Breast epithelium (tissue), 4 donors: ENCODE results near the gene MTARC1. TPM values are rescaled to one million over a fixed set of nuclear protein-coding genes. Genes with fewer than 3 reads are reported as not detected.

Source experiments
- DNase-seq, 2 donors: peaks; one replicate each; pipeline ENCODE4 v3.0.0-alpha.2; 2019; ENCODE audit warnings: low spot score in 2 of 2
- H3K27ac ChIP-seq, 2 donors: fragments of 200-600 bp; sonication (generic) in 1 of 2; one replicate each; pipeline ENCODE4 v1.5.1; 2016 to 2019; ENCODE audit warnings: mild to moderate bottlenecking in 1 of 2
- H3K27me3 ChIP-seq, 2 donors: fragments of 200-600 bp; sonication (generic) in 1 of 2; one replicate each; pipeline versions ENCODE4 v1.5.1 to v1.6.0; 2017 to 2019; ENCODE audit warnings: control low read depth in 1 of 2, mild to moderate bottlenecking in 1 of 2
- H3K36me3 ChIP-seq: fragments of 200-600 bp; one replicate; pipeline ENCODE4 v1.5.1; 2019
- H3K4me1 ChIP-seq, 2 donors: fragments of 200-600 bp; sonication (generic); one replicate each; pipeline ENCODE4 v1.5.1; 2016 to 2019; ENCODE audit warnings: control low read depth in 1 of 2
- H3K4me3 ChIP-seq, 3 donors: fragments of 200-600 bp; sonication (generic); 1 replicate in 2 of 3; 2 replicates in 1 of 3; pipeline ENCODE4 v1.5.1; 2016 to 2019; ENCODE audit warnings: mild to moderate bottlenecking in 3 of 3, moderate library complexity in 2 of 3
- H3K9me3 ChIP-seq, 2 donors: fragments of 200-600 bp; sonication (generic) in 1 of 2; one replicate each; pipeline ENCODE4 v1.5.1; 2016 to 2019; ENCODE audit warnings: control low read depth in 1 of 2
- CTCF ChIP-seq, 3 donors: fragments of 450-650 bp; IDR thresholded peaks; one replicate each; pipeline ENCODE4 v1.5.1; 2016 to 2017; ENCODE audit warnings: antibody characterized with exemption in 3 of 3, mild to moderate bottlenecking in 3 of 3, moderate library complexity in 3 of 3
- POLR2A ChIP-seq: fragments of 450-650 bp; IDR thresholded peaks from one replicate; pipeline ENCODE4 v1.6.1; 2016; ENCODE audit warnings: antibody characterized with exemption, mild to moderate bottlenecking, moderate library complexity
- POLR2AphosphoS5 ChIP-seq, 3 donors: sonication (generic); formaldehyde crosslinking; IDR thresholded peaks; one replicate each; pipeline ENCODE4 v1.6.1; 2017; ENCODE audit warnings: antibody characterized with exemption in 3 of 3
- intact Hi-C: fragments of 100-400 bp; cut with DNase I; formaldehyde crosslinking; loops from one replicate; pipeline ENCODE4 v1.15.1; 2023; ENCODE audit warnings: low total_unique reads
- total RNA-seq, 3 donors: library from RNA; depleted of rRNA; stranded (reverse); fragments of >200 nt; gene quantifications; one replicate each; pipeline ENCODE4 v1.1.0, GENCODE V29; 2016

The MTARC1 gene
- total RNA-seq, 3 donors from 2014 or later: 32.1 to 133 (median 47.9) TPM

DNA sequence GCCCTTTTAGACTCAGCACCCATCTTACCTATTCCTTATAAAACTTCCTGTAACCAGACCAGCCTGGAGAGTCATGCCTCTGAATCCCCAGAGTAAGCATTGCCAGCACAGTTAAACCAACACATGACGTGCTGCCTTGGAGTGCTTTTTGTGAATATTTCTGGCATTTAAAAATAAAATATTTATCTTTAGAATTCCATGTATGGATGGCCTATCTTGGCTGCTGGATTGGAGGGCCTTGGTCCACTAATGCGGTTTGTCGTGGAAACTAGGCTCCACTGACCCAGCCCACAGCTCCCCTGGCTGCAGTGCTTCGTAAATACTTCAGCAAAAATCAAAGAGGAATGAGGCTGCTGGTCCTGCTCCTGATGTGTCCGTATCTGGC lies 17.5 kb downstream of the MTARC1 start:
- Histone ChIP-seq H3K36me3 (no peaks in the 10 kb centered on the region), H3K27me3 (no peaks in the 10 kb centered on the region), H3K9me3 (no peaks in the 10 kb centered on the region), H3K4me1 (no peaks in the 10 kb centered on the region), H3K4me3 (no peak overlapping the region), H3K27ac (no peak overlapping the region)
- DNase-seq: no peak
- no peak for TF ChIP-seq POLR2A
- TF ChIP-seq POLR2AphosphoS5 (IDR thresholded peaks at IDR 0.05): no peak
- no peak for TF ChIP-seq CTCF (IDR thresholded peaks at IDR 0.05)
- intact Hi-C loops: no loop called here

- H3K27me3 ChIP-seq: no peaks in the 10 kb centered on the region
- H3K27ac ChIP-seq: no peak overlapping the region
- no peaks in the 10 kb centered on the region for H3K9me3 ChIP-seq
- intact Hi-C loops: no loop called here
- DNase-seq: no peak
- TF ChIP-seq POLR2AphosphoS5 (IDR thresholded peaks at IDR 0.05) (no peak), POLR2A (no peak), CTCF (IDR thresholded peaks at IDR 0.05) (no peak)
- H3K4me1 ChIP-seq: no peaks in the 10 kb centered on the region
- H3K36me3 ChIP-seq: no peaks in the 10 kb centered on the region
- H3K4me3 ChIP-seq: no peak overlapping the region
Observed at GRCh38 chr1:220806408-220806807, 19.7 kb downstream of the MTARC1 start.

DNA sequence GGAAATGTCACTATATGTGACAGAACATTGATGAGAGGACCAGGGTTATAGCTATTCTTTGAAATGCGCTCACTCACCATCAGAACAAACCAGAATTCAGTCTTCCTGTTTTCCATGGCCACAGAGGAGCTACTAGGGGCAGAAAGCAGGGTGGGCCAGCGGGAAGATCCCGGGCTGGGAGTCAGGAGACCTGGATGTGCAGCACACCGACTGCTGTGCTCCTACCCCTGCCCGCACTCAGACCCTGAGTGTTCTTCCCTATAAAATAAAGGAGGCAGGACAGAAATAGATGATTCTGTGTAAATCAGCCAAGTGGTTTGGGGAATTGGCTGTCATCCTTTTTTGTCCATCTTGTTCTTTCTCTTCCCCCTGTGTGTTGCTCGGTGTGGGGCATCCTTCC lies 21.0 kb downstream of the MTARC1 start:
- intact Hi-C loops: no loop called here
- Histone ChIP-seq H3K4me3 (no peak overlapping the region), H3K27me3 (no peaks in the 10 kb centered on the region), H3K4me1 (no peaks in the 10 kb centered on the region), H3K9me3 (no peaks in the 10 kb centered on the region), H3K36me3 (no peaks in the 10 kb centered on the region), H3K27ac (no peak overlapping the region)
- no peak for DNase-seq
- TF ChIP-seq POLR2A: no peak

- no peaks in the 10 kb centered on the region for H3K36me3 ChIP-seq
- no peaks in the 10 kb centered on the region for H3K27me3 ChIP-seq
- H3K27ac ChIP-seq: no peak overlapping the region
- TF ChIP-seq CTCF (IDR thresholded peaks at IDR 0.05) (no peak), POLR2AphosphoS5 (IDR thresholded peaks at IDR 0.05) (no peak), POLR2A (no peak)
- H3K4me3 ChIP-seq: no peak overlapping the region
- H3K9me3 ChIP-seq: no peaks in the 10 kb centered on the region
- intact Hi-C loops: no loop called here
- H3K4me1 ChIP-seq: no peaks in the 10 kb centered on the region
- no peak for DNase-seq
Observed at GRCh38 chr1:220808345-220809186, 21.9 kb downstream of the MTARC1 start.

DNA sequence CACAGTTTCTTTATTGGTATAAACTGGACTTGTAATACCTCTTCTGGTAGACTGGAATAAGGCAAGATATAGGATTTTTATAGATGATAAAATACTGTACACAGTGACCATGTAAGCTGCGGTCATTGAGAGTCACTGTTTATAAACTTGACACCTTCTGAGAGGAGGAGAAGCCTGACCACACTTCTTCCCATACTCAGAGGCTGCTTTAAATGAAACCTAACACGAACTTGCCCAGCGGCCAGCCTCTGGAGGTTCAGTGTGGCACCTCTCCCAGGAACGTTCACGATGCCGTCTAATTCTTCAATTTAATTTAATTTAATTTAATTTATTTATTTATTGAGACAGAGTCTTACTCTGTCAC lies 22.5 kb downstream of the MTARC1 start:
- TF ChIP-seq POLR2A (no peak), POLR2AphosphoS5 (IDR thresholded peaks at IDR 0.05) (no peak), CTCF (IDR thresholded peaks at IDR 0.05) (no peak)
- no peaks in the 10 kb centered on the region for H3K36me3 ChIP-seq
- intact Hi-C loops: no loop called here
- DNase-seq: no peak
- H3K4me3 ChIP-seq: no peak overlapping the region
- no peaks in the 10 kb centered on the region for H3K9me3 ChIP-seq
- H3K27ac ChIP-seq: no peak overlapping the region
- no peaks in the 10 kb centered on the region for H3K27me3 ChIP-seq
- no peaks in the 10 kb centered on the region for H3K4me1 ChIP-seq
